22Rv1 (cell line): ENCODE results near the gene TAS1R3.

Experiments used
- ZFX ChIP-seq: fragments of 450-650 bp; IDR thresholded peaks from 2 replicates; pipeline ENCODE4 v1.6.1; 2017; ENCODE audit warnings: antibody characterized with exemption, borderline replicate concordance
- TF ChIP-seq, protein P1 (sequence below): fragments of 450-650 bp; IDR thresholded peaks from 2 replicates; pipeline ENCODE4 v1.5.1; 2017; ENCODE audit warnings: mild to moderate bottlenecking

- TF ChIP-seq, protein P1, sequence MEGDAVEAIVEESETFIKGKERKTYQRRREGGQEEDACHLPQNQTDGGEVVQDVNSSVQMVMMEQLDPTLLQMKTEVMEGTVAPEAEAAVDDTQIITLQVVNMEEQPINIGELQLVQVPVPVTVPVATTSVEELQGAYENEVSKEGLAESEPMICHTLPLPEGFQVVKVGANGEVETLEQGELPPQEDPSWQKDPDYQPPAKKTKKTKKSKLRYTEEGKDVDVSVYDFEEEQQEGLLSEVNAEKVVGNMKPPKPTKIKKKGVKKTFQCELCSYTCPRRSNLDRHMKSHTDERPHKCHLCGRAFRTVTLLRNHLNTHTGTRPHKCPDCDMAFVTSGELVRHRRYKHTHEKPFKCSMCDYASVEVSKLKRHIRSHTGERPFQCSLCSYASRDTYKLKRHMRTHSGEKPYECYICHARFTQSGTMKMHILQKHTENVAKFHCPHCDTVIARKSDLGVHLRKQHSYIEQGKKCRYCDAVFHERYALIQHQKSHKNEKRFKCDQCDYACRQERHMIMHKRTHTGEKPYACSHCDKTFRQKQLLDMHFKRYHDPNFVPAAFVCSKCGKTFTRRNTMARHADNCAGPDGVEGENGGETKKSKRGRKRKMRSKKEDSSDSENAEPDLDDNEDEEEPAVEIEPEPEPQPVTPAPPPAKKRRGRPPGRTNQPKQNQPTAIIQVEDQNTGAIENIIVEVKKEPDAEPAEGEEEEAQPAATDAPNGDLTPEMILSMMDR, result no peak
- TF ChIP-seq ZFX, result no peak
Measured at GRCh38 chr1:1294250-1294890, 36.7 kb upstream of the TAS1R3 start.
